DMS79 treated with DMSO at 0.1 percent for 48 hours (cell line): Measurements from ENCODE around the gene CNOT6L.

Source experiments
- DNase-seq: peaks from one replicate; lab custom pipeline; 2025; lab: John Stamatoyannopoulos, UW

CNOT6L gene

GRCh38 chr4:77712675-77713074 lies 106.5 kb downstream of the CNOT6L start:
- no peak for DNase-seq

GRCh38 chr4:77711469-77711868 lies 107.7 kb downstream of the CNOT6L start:
- DNase-seq = no peak

- DNase-seq = no peak
These were observed 108.5 kb downstream of the CNOT6L start for GRCh38 chr4:77710684-77711083.

DNA sequence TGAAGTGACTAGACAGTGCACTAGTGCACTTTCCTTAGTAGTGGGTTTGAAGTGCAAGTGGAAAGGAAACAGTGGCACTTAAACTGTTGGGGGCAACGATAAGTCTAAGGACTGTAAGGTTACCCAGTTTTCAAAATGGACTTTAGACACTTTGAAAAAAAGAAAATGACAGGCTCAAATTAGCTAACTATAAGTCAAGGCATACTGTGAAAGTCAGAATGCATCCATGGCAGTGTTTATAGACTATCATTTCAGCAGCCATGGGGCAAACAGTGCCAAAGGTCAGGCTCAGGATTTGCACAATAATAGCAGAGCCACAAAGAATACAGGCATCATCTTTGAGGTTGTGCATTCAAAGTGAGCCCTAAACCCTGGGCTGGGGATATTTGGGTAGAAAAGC lies 109.1 kb downstream of the CNOT6L start:
- no peak for DNase-seq

- DNase-seq = no peak
These were observed 112.5 kb downstream of the CNOT6L start for GRCh38 chr4:77706717-77707116.

GRCh38 chr4:77703666-77704065 lies 115.5 kb downstream of the CNOT6L start:
- DNase-seq = no peak

GRCh38 chr4:77701121-77701520 lies 118.0 kb downstream of the CNOT6L start:
- no peak for DNase-seq

DNA sequence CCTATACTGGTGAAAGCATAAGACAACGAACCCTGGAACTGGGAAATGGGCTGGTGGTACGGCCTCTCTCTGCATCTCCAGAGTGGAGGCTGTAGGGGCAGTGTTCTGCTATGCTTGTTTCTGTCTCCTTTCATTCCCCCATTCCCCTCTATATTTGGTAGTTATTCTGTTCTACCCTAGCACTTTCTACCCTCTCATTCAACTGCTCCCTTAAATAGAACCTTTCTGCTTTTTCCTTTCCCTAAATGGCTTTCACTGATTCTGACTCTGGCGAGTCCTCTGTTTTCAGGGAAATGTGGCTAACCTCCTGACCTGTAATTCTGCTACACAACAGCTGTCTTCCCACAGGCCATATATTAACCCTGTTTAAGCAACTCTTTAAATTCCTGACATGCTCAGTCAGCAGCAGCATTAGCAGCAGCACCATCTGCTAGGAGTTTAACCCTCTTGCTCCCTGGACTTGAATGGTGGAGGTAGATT lies 119.4 kb downstream of the CNOT6L start:
- DNase-seq = no peak

GRCh38 chr4:77697860-77698590 lies 121.1 kb downstream of the CNOT6L start:
- DNase-seq = peak; percentile 71

DNA sequence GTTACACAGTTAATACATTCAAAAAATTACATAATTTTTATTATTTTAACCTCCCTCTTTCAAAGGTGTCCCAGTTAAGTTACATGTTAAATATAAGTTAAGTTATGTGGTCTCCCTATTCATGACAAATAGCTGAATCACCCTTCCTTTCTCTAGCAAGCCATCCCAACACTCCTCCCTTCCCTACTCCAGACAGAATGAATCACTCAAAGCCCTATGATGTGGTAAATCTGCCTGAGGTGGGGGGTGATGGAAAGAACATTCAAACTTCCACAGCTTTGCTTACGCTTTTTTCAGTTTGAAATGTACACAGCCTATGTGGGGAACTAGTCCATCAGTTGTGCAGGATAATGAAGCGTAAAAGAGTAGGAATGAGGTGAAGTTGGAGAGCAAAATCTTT lies 123.4 kb downstream of the CNOT6L start:
- no peak for DNase-seq

DNA sequence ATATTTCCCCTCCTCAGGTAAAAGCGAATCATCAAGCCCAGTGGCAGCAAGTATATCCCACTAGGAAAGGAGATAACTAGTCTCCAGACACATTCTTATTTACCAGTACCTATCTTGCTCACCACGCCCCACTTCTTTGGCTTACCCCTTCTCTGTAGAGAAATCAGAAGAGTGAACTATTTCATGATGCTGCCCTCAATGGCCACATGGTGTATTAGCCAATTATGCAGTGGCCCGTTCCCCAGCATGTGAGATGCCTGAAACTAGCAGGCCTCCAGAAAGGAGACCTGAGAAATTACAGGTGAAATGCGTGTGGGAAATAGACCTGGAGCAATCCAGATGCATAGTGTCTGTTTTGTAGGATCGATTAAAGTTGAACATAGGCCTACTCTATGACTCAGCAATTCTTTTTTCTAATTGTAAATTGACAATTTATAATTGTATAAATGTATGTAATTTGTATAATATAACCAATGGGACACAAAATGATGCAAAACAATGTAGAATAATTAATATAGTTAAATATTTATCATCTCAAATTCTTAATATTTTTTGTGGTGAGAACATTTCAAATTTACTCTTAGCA lies 126.2 kb downstream of the CNOT6L start:
- DNase-seq = no peak

DNA sequence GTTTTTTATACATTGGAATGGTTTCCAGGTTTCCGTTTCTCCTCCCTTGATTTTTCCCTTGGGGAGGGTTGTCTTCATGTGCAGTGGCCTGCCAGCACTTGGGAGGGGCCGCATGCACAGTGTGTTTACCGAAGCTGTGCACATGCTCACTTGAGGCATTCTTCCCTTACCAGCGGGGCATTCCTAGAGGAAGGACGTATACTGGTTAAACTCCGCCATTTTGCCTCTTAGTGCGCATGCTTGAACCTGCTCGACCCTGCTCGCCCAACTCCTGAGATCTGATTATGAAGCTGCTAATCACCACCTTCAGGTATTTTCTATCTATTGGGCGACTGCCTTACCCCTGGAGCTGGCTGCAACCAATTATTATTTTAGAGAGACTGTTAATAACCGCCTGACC lies 137.4 kb downstream of the CNOT6L start:
- no peak for DNase-seq

DNA sequence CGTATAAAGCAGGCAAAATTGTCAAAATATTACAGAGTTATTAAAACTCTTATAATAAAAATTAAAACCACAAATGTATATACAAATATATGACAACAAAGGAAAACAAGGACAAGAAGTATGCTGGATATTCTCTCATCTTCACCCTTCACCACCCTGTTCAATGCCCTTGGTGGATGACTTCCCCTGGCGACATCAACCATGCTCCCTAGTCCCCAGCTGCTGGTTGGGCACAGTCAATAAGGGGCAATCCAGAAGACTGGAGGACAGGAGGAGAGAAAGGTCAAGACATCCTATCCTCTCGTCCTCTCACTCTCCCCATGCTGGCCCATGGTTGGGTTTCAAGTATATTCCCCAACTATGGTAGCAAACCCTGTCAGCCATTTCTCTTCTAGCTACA lies 142.3 kb downstream of the CNOT6L start:
- no peak for DNase-seq

- DNase-seq = no peak
These were observed 148.1 kb downstream of the CNOT6L start for GRCh38 chr4:77671051-77671450.

DNA sequence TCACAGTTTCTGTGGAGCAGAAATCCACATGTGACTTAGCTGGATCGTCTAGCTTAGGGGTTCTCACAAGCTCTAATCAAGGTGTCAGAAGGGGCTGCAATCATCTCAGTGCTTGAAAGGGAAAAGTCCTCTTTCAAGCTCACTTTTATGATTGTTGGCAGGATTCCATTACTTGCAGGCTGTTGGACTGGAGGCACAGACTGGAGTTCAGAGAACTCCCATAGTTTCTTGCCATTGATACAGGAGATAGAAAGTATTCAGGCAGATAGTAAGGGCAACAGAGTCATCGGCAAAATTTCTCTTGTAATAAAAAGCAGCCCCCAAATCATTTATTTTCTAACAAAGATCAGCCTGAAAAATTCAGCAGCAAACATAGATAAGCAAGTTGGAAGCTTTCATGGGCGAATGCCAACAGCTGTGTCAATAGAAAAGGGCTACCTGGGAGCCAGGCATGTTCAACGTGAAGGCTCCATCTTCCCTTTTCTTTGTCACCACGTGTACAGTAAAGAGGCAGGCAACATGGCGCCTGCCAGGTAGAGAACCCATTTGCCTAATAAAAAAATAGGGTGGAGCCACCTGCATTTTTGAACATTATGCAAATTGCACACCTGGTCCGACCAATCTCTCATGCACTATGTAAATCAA lies 149.1 kb downstream of the CNOT6L start:
- peak; percentile 79 for DNase-seq

DNA sequence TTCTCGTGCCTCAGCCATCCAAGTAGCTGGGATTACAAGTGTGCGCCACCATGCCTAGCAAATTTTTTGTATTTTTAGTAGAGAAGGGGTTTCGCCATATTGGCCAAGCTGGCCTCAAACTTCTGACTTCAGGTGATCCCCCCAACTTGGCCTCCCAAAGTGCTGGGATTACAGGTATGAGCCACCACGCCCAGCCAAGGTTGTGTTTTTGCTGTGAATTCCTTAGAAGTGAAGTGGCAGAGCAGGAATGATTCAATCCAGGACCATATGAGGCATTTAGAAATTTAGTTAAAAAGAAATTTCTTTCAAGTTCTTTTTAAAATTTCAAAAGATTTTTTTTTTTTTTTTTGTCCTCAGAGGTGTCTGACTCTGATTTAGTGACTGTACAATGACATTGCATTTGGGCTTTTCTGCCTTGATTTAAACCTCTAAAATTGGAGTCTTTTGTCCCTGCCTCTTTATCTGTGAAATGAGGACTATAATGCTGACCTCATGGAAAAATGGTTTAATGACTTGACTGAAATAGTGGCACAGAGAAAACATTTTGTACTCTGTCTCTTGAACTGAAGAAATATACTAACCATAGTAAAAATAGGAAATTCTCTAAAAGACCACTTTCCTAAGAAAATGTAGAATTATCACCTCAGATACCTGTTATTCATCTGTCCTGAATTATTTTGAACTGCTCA lies 153.6 kb downstream of the CNOT6L start:
- DNase-seq = no peak
